K562 (cell line): ENCODE measurements around the gene OSCP1. TPM values are rescaled to one million over a fixed set of nuclear protein-coding genes. Genes with fewer than 3 reads are reported as not detected.

Source experiments
- BACH1 ChIP-seq: fragments of 200-800 bp; sonication (Bioruptor generic); IDR thresholded peaks from 2 replicates; pipeline ENCODE4 v1.6.1; 2016; ENCODE audit warnings: missing genetic modification characterization, missing compliant biosample characterization
- GTF3C2 ChIP-seq: IDR thresholded peaks from 3 replicates; pipeline ENCODE4 v1.6.1; 2011; ENCODE audit warnings: borderline replicate concordance, mild to moderate bottlenecking, moderate library complexity; ENCODE audit not compliant: insufficient read length; ENCODE audit errors: extremely low read depth
- NR1H2 ChIP-seq: sonication (generic); formaldehyde crosslinking; IDR thresholded peaks from 2 replicates; pipeline ENCODE4 v1.4.0; 2020; ENCODE audit warnings: mild to moderate bottlenecking, missing genetic modification reagents
- PHTF2 ChIP-seq: fragments of 250-450 bp; sonication (Bioruptor Pico); IDR thresholded peaks from 2 replicates; pipeline ENCODE4 v1.5.0; 2021; ENCODE audit warnings: mild to moderate bottlenecking
- PML ChIP-seq: IDR thresholded peaks from 2 replicates; pipeline ENCODE4 v1.6.1; 2012; ENCODE audit warnings: low read length, inconsistent platforms
- POLR2G ChIP-seq: fragments of 200-400 bp; formaldehyde crosslinking; IDR thresholded peaks from 2 replicates; pipeline ENCODE4 v1.6.1; 2017; ENCODE audit warnings: low read depth, mild to moderate bottlenecking, antibody characterized with exemption, low read length, moderate library complexity
- ZBTB40 ChIP-seq, 2 experiments: fragments of 450-650 bp in 1 of 2; sonication (generic) in 1 of 2; formaldehyde crosslinking in 1 of 2; IDR thresholded peaks; 2 replicates each; pipeline versions ENCODE4 v1.7.1 to v1.9.0; 2016 to 2022; ENCODE audit warnings: inconsistent platforms in 1 of 2, mild to moderate bottlenecking in 1 of 2, missing genetic modification reagents in 1 of 2
- polyA plus RNA-seq, 8 experiments: library from polyadenylated mRNA; depleted of rRNA in 4 of 8; stranded (reverse) in 5 of 8; unstranded in 3 of 8; fragments of >200 nt; fragmentation: Nextera tagmentation in 2 of 8; fragmentation: Illumina TruSeq in 1 of 8; extraction: Ambion mirVana in 2 of 8; extraction: Trizol in 1 of 8; gene quantifications; 2 replicates each; pipeline versions ENCODE4 v1.2.1 to v1.2.3, GENCODE V29; 2011 to 2014; ENCODE audit warnings: inconsistent platforms in 1 of 8, missing spikeins in 1 of 8
- total RNA-seq, 7 experiments: library from RNA; depleted of rRNA in 6 of 7; stranded (reverse); fragments of >200 nt in 6 of 7; fragmentation: Illumina TruSeq in 2 of 7; extraction: Trizol in 2 of 7; gene quantifications; 2 replicates each; pipeline versions ENCODE4 v1.2.1 to v1.2.3, GENCODE V29; 2011 to 2021; ENCODE audit warnings: low replicate concordance in 1 of 7
- TF ChIP-seq, protein P1 (sequence below): fragments of 250-450 bp; sonication (Bioruptor Pico); IDR thresholded peaks from 2 replicates; pipeline ENCODE4 v1.5.0; 2022; ENCODE audit warnings: mild to moderate bottlenecking
- TF ChIP-seq, protein P2 (sequence below): fragments of 250-450 bp; sonication (Bioruptor Pico); IDR thresholded peaks from 2 replicates; pipeline ENCODE4 v1.8.0; 2022; ENCODE audit warnings: inconsistent platforms

OSCP1 gene
- total and polyA plus RNA-seq, 9 of the 15 experiments (the other 6 are each of a cell fraction or from before 2014, with no cell fraction given) = 0.15 to 0.40 (median 0.33) TPM; not detected in 5

GRCh38 chr1:36384542-36385409 lies 65.5 kb downstream of the OSCP1 start (continued):
- TF ChIP-seq, protein P1, sequence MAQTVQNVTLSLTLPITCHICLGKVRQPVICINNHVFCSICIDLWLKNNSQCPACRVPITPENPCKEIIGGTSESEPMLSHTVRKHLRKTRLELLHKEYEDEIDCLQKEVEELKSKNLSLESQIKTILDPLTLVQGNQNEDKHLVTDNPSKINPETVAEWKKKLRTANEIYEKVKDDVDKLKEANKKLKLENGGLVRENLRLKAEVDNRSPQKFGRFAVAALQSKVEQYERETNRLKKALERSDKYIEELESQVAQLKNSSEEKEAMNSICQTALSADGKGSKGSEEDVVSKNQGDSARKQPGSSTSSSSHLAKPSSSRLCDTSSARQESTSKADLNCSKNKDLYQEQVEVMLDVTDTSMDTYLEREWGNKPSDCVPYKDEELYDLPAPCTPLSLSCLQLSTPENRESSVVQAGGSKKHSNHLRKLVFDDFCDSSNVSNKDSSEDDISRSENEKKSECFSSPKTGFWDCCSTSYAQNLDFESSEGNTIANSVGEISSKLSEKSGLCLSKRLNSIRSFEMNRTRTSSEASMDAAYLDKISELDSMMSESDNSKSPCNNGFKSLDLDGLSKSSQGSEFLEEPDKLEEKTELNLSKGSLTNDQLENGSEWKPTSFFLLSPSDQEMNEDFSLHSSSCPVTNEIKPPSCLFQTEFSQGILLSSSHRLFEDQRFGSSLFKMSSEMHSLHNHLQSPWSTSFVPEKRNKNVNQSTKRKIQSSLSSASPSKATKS = no peak
- TF ChIP-seq POLR2G (peak; percentile 9; the same call in 1 of the 2 replicates), PML (no peak; the same call in 1 of the 2 replicates), NR1H2 (CRISPR knock-in tag) (no peak), BACH1 (tag) (no peak), GTF3C2 (no peak), ZBTB40 (IDR thresholded peaks at IDR 0.05) (0 out of 2 replicates have a peak, but pooled peaks have one; percentile 34), ZBTB40 (CRISPR knock-in tag; IDR thresholded peaks at IDR 0.05) (no peak), PHTF2 (CRISPR knock-in tag) (no peak)
- TF ChIP-seq, protein P2, sequence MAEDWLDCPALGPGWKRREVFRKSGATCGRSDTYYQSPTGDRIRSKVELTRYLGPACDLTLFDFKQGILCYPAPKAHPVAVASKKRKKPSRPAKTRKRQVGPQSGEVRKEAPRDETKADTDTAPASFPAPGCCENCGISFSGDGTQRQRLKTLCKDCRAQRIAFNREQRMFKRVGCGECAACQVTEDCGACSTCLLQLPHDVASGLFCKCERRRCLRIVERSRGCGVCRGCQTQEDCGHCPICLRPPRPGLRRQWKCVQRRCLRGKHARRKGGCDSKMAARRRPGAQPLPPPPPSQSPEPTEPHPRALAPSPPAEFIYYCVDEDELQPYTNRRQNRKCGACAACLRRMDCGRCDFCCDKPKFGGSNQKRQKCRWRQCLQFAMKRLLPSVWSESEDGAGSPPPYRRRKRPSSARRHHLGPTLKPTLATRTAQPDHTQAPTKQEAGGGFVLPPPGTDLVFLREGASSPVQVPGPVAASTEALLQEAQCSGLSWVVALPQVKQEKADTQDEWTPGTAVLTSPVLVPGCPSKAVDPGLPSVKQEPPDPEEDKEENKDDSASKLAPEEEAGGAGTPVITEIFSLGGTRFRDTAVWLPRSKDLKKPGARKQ (CRISPR knock-in tag) = no peak
